Erythroblast (primary cell): ENCODE data around the gene LSAMP.

ENCODE experiments used
- GATA1 ChIP-seq: IDR thresholded peaks from 2 replicates; pipeline ENCODE4 v1.6.1; 2011; ENCODE audit warnings: low read depth, mild to moderate bottlenecking, control low read depth, low read length, moderate library complexity
- POLR2A ChIP-seq: IDR thresholded peaks from 2 replicates; pipeline ENCODE4 v1.6.1; 2011; ENCODE audit warnings: mild to moderate bottlenecking, low read length

DNA sequence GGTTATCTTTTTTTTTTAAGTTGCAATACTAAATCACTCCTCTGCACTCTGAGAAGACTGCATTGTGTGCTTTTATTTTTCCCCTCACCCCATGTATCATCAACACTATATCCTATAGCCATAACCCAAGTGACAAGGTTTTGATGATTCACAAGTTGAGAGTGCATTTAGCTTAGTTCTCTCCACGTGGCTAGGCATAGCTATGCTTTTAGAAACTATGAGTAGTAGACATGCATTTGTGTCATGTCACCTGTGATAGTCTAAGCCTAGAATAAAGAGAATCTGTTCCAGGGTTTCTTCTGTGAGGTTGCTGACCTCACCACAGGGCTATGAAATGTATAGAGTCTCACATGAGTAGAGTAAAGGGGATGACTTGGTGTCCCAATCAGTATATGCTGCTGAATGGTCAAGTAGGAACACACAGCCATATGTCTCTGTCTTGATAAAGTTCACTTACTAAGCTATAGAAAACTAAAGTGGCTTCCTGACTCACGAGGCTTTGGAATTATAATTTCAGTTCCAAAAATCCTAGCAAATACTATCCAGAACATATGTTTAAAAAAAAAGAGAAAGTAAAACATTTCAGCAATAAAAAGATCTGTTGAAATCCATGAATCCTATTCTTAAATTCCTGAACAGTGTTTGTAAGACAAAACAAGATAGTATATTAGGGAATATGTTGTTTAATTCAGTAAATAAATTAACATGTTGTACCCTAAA, 206.3 kb downstream of the LSAMP start:
- TF ChIP-seq POLR2A (no peak), GATA1 (no peak)
